GM21526 (cell line): ENCODE results near the gene B4GALNT2.

Experiments
- ATAC-seq: cut with Tn5 transposase; IDR thresholded peaks from one replicate; pipeline ENCODE4 v1.9.1; 2021; ENCODE audit warnings: moderate library complexity; ENCODE audit not compliant: unreplicated experiment, low FRiP score

The B4GALNT2 gene

DNA sequence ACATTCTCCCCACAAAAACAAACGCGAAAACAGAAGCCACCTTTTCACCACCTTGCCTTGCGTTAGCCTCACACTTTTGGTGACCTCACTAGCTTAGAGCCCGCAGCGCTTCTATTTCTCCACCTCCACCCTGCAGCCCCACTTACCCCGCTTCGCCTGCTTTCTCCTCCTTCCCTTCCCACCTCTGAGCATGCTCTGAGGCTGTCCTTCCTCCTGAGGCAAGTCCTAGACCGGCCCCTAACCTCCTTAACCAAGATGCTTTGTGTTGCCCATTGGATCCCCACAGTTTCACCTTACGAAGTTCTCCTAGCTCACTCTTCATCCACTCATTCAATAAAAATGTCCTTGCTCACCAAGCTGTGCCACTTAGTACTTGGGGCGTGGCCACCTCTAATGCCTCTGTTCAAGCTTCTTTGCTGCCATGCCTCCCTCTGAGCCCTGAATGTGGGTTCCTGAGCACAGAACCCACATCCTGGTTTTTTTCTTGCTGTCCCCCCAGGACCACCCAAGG is 76.5 kb downstream of the B4GALNT2 start:
- ATAC-seq = no peak

DNA sequence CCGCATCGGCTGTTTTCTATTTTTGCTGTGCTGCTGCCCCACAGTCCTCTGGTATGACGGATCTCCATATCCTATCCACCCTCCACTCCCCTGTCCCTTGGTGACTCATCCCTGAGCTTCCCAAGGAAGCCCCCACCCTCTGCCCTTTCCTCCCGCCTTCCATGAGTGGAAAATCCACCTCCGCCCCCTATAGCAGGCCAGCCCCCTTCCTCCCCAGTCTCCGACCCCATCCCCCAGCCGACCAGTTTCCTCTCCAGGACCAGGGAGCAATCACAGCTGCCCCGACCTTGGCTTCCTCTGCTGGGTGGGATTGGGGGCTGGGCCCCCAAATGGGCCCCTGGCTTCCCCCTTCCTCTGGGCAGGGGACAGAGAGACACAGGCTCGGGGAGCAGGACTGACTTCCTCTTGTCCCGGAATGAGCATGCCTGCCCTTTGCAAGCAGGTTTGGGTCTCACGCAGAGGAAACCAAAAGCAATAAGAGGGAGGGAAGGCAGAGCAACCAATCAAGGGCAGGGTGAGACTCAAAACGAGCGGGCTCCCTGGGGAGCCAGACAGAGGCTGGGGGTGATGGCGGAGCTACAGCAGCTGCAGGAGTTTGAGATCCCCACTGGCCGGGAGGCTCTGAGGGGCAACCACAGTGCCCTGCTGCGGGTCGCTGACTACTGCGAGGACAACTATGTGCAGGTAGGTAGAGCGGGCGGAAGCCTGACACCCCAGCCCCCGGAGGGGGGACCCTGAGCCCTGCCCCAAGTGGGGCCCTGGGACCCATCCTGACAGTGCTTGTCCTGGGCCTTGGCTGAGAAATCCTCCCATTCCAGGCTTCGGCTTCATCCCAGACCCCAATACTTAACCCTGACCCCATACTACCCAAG is 77.8 kb downstream of the B4GALNT2 start, which contains the start of the genes ABI3 and GNGT2:
Gene ABI3 (plus strand): TSS at position 550 of the 872 bp plus-strand sequence. CDS start 18 bp downstream, at position 568.
Gene GNGT2 (minus strand): TSS at position 417 of the 872 bp plus-strand sequence. CDS start 3,152 bp downstream, outside the sequence.
- peak; percentile 52 for ATAC-seq

DNA sequence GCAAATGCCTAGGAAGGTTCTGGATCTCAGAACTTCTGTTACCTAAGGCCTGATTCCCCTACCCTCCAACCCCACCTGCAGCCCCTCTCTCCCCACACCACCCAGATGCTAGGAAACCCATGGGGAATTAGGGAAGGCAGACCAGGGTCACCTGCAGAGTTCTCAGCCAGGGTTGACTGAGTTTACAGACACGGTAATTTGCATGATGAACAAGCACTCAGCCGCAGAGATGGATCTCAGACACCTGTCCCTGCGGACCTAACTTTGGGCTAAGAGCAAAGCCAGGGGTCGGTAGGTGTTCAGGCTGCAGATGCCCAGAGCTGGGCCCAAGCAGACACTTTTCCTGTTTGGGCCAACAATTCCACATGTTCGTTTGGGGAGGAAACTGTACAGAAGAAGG is 80.8 kb downstream of the B4GALNT2 start:
- ATAC-seq = peak; percentile 34

DNA sequence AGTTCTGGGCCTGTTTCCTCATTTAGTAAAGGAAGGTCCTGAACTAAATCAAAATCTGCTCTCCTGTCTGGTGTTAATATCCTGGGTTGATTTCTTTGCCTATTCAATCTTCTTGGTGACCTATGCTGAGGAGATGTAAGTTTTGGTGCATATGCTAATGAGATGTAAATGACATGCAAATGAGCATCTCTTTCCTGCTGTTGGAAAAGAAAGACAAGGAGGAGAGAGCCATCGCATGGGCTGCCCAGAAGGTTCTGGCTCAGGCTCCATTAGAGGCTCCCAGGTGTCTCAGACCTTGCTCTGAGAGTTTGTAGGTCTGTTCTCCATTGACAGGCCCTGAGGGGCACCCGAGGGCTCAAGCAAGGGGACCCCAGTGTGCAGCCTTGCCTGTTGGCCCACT is 81.3 kb downstream of the B4GALNT2 start:
- no peak for ATAC-seq

DNA sequence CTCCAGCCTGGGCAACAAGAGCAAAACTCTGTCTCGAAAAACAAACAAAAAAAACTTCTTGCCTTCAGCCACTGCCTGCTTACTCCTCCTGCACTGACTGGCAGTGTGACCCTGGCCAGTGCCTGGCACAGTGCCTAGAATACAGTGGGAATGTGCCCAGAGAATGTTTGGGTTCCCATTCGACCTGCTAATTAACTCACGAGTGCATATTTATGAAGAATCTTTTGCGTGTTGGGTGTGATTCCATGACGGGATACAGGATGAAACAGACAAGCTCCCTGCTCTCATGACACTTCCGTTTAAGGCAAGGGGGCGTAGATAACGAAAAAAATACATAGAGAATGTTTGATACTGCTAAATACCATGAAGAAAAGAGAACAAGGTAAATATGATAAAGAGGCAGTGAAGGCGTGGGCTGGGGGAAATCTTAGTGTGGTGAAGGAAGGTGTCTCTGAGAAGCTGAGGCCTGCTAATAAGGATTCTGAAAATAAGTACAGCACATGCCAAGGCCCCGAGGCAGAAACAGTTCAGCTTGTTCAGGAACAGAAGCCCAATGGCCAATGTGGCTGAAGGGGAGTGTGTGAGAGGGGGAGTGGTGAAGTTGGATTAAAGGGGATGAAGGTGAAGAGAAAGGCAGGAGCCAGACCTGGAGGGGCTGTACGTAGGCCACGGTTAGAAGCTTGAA is 82.2 kb downstream of the B4GALNT2 start:
- no peak for ATAC-seq

DNA sequence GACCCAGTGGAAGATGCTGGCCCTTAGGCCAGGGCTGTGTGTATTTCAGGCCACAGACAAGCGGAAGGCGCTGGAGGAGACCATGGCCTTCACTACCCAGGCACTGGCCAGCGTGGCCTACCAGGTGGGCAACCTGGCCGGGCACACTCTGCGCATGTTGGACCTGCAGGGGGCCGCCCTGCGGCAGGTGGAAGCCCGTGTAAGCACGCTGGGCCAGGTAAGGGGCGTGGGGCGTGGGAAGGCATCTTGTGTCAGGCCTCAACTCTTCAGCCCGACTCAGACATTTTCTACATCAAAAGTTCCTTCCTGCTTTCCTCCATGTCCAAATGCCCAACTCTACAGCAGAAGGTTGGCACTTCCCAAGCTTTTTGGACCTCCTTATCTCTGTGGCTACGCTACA is 83.9 kb downstream of the B4GALNT2 start:
- no peak for ATAC-seq

DNA sequence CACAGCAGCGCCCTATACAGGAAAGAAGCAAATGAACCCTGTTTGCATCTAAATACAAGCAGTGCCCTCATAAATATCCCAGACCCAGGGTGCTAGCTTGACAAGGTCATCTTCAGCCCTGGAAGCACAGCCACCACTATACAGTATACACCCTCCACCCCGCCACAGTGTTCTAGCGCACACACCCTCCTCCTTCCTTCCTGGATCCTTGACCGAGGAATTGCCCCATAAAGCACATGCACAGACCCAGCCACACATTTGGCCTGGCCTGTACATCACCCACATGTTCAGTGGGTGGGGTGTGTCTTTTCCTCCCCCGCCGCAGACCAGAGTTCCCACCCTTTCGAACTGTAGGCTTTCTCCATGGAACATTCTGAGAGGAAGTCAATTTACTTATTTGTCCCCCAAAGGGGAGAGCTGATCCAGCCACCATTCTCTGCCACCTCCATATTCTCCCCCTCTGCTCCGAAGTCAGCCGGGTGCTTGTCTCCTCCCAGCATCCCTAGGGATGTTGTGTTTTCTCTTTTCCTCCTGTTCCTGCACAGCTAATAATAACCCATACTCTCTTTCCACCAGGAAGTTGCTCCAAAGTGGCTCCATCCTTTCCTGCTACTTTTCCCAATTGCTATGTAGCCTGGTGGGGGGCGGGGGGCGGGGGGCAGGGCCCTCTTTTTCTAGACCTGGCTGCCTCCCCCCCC is 84.5 kb downstream of the B4GALNT2 start:
- ATAC-seq = no peak

DNA sequence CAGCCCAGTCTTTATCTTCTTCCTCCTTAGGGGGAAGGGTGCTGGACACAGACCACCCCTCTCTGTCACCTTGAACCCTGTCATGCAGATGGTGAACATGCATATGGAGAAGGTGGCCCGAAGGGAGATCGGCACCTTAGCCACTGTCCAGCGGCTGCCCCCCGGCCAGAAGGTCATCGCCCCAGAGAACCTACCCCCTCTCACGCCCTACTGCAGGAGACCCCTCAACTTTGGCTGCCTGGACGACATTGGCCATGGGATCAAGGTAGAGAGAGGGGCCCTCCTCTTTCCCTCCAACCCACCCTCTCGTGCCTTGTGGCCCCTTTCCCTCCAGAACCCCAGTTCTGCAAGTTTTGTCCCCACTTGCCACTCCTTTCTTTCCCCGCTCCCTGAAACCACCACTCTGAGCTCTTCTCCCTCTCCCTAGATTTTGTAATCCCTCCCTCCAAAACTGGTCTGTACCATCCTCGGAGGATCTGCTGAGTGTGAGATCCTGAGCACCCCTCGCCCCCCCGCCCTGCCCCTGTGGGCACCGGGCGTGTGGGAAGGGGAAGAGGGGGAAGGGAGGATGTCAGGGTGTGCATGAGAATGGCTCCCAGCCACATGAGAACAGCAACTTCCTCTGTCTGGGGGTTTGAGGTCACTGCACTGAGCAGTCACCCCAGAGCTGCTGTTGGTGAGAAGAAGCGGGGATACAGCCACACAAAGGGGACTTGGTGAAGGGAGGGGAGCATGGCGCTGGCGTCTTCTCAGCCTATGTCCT is 85.3 kb downstream of the B4GALNT2 start:
- no peak for ATAC-seq

DNA sequence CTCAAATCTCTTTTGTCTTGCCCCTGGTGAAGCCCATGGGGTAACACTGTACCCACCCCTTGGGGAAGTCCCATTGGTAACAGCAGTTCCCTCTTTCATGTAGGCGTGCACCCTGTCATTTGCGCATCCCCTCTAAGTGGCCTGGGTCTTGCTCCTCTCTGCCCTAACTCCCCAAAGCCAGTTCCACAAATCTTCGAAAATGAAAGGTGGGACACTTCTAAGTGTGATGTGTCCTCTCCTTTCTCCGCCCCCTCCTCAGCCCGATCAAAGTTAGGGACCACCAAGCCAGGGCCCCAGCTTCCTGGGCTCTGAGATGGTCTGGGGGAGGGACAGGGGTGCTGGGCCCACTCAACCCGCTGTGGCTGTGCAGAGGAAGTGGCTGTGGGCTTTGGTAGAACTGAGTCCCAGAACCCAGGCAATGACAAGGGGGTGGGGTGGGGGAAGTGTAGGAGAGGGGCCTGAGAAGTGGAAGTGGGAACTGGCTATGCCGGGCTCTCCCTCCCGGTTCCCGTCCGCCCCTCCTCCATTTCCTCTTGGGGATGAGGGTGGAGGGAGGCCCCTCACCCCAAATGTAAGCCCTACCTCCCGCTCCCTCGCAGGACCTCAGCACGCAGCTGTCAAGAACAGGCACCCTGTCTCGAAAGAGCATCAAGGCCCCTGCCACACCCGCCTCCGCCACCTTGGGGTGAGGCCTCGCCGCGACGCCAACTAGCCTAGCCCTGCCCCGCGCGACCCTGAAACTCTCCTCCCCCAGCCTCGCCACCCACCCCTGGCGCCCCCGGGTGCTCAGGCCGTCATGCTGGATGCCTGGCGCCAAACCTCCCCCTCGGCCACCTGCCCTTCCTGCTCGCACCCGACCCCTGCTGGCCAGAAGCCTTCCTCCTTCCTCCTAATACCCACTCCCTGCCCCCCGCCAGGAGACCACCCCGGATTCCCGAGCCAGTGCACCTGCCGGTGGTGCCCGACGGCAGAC is 86.7 kb downstream of the B4GALNT2 start:
- no peak for ATAC-seq

DNA sequence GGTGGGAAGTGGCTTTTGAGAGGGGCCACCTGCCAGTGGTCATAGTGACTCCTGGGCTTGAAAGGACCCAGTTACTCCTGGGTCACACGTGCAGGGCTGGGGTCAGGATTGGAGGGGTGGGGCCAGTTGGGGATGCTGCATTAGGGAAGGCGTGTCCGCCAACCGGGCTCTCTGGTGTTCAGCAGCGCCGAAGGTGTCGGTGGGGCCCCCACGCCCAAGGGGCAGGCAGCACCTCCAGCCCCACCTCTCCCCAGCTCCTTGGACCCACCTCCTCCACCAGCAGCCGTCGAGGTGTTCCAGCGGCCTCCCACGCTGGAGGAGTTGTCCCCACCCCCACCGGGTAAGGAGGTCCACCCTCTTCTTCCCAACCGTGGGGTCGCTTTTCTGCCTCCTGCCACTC is 87.4 kb downstream of the B4GALNT2 start:
- ATAC-seq = no peak

DNA sequence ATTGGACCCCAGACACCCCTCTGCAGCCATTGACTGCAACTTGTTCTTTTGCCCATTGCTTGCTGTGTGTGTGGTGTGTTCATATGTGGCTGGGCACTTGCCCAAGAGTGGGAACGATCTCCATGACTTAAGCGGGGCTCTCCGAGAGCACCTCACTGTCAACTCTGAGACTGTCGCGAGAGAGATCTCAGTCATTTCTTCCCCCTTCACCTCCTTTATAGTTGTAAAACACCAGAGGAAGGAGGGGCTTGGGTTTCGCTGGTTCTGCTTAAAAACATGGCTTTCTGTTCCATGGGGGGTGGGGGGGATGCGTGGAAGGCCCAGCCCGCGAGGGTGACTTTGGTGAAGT is 90.6 kb downstream of the B4GALNT2 start:
- ATAC-seq = no peak

DNA sequence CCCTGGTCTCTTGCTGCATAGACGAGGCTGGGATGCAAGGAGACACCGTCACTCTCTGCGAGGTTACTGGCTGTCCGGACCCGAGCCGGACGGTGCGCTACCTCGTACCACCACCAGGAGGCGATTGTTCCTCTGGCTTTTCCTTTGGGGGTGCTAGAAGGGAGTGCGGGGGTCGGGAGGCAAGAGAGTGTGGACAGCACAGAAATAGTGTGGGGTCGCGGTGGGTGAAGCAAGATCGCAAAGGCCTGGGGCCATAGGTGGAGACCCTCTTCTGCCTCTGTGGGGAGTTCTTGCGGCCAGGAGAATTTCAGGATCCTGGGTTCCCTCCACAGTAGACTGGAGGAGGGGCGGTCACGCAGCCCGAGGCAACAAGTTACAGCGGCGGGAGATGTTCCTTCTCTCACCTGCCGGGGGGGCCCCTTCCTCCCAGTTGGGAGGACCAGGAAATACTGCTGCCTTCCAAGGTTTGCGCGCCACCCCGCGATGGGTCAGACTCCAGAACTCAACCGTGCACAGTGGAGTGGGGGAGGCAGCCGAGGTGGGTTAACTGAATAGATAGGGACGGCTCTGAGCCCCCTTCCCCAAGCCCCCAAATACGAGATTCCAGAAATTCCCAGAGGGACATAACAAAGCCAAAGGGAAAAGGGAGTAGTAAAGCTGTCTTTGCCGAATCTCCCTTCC is 91.1 kb downstream of the B4GALNT2 start:
- ATAC-seq = no peak

DNA sequence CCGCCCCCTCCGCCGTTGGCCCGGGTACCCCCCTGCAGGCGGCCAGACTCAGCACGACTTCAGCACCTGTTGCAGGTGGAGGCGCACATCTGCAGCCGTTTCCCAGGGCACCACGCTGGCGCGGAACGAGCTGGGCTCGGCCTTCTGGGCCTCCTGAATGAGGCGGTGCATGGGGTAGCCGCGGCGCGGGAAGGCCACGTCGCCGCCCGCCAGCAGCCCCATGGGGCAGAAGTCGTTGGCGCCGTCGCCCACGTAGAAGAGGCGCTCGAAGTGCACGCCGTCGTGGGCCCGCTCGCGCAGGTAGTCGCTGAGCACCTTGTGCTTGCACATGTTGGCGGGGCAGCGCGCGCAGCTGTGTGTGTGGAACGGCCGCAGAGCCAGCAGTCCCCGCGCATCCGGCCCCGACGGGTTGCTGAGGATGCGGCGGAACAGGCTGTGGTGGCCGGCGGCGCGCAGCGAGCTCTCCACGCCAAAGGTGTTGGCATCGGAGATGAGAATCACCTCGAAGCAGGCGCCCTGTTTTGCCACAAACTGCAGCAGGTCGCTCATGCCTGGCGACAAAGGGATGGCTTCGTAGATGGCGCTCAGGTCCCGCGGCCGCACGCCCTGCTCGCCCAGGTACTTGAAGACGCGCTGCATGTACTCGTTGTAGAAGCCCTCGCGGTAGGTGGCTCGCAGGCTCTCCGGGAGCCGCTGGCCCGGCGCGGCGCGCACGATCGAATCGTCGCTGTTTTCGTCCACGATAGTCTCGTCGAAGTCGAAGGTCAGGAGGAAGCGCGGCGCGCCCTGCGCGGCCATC is 91.8 kb downstream of the B4GALNT2 start:
- ATAC-seq = no peak

DNA sequence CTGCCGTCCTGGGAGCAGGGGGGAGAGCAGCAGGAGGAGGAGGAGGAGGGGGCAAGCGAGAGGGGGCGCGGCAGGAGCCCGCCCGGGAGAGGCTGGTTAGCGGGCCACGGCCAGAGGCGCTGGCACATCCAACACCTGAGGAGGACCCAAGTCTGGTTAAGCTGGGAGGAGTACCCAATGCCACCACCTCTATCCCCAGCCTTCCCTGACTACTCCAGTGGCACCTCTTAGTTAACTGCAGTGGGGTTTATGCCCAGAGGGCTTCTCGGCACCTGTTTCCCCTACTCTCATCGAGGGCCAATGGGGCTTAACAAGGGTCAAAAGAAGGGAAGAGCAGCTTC is 92.4 kb downstream of the B4GALNT2 start:
- no peak for ATAC-seq

DNA sequence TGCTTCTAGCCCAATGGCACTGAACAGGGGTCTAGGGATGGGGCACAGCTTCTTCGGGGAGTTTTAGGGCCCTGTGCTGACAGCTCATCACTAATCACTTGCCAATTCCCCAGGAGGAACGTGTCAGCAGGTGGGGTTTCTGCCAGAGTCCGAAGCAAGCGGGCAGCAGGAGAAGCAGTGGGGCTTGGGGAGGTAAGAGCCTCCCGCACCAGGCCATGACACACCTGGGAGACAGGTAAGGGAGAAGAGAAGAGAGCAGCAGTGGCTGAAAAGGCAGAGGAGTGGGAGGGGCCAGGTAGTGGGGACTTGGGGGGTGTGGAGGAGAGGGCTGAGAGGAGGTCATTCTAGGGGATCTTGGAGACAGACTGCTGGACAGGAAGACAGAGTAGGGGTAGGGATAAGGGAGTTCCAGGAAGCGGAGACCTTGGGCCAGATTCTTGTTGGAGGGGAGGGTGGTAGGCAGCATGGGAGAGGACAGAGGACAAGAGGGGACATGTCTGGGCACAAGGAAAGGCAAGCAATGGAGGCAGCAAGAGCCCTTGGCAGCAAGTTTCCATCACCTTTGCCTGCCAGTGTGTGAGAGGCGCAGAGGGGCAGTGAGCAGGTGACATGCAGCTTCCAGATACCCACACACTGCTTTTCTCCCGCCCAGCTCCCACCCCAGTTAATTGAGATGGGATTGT is 93.1 kb downstream of the B4GALNT2 start:
- no peak for ATAC-seq
